Brain microvascular endothelial cell (primary cell): ENCODE measurements around the gene STX1A.

Source experiments
- DNase-seq: peaks from one replicate; pipeline ENCODE4 v3.0.0-alpha.2; 2020
- H3K27ac ChIP-seq: fragments of 250-450 bp; sonication (Bioruptor Pico); 2 replicates; pipeline ENCODE4 v1.5.1; 2020; ENCODE audit warnings: mild to moderate bottlenecking, moderate library complexity
- H3K27me3 ChIP-seq: fragments of 250-450 bp; sonication (Bioruptor Pico); replicated peaks from 2 replicates; pipeline ENCODE4 v1.5.1; 2020; ENCODE audit warnings: mild to moderate bottlenecking
- H3K36me3 ChIP-seq: fragments of 250-450 bp; sonication (Bioruptor Pico); replicated peaks from 2 replicates; pipeline ENCODE4 v1.5.1; 2020; ENCODE audit warnings: mild to moderate bottlenecking
- H3K4me3 ChIP-seq: 2 replicates; pipeline ENCODE4 v1.5.1; 2011; ENCODE audit warnings: low read depth, mild to moderate bottlenecking, control low read depth, low read length, moderate library complexity
- CTCF ChIP-seq: IDR thresholded peaks from 2 replicates; pipeline ENCODE4 v1.5.1; 2011; ENCODE audit warnings: low read depth, mild to moderate bottlenecking, moderate library complexity, low read length, control low read depth, inconsistent platforms; ENCODE audit errors: missing control alignments
- in situ Hi-C: cut with HindIII; loops from 2 replicates; pipeline ENCODE4 v1.10.0; 2017; ENCODE audit warnings: low sequenced_read_pairs, low pct_ligation_motif_present

The STX1A gene

GRCh38 chr7:73669858-73670385 is 49.5 kb downstream of the STX1A start:
- Histone ChIP-seq H3K27ac (no peak overlapping the region), H3K36me3 (no peaks in the 10 kb centered on the region), H3K4me3 (no peak overlapping the region), H3K27me3 (no peaks in the 10 kb centered on the region)
- DNase-seq = no peak
- TF ChIP-seq CTCF = no peak
- in situ Hi-C loops = no loop called here

GRCh38 chr7:73669288-73669701 is 50.2 kb downstream of the STX1A start:
- Histone ChIP-seq H3K27me3 (no peaks in the 10 kb centered on the region), H3K4me3 (no peak overlapping the region), H3K27ac (no peak overlapping the region), H3K36me3 (no peaks in the 10 kb centered on the region)
- no peak for TF ChIP-seq CTCF
- DNase-seq = no peak
- in situ Hi-C loops = no loop called here

DNA sequence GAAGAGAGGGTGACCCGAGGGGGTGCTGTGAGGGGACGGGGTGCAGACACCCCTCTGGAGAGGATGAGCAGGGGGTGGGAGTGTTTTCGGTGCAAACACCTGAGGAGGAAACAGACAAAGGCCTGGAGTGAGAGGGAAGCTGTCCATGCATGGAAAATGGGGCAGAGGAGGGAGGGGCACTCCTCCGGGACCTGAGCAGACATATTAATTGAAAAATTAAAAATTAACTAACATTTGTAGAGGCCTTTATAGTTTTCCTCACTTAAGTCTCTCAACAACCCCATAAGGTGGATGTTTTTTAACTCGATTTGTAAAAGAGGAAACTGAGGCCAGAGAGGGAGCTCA is 50.6 kb downstream of the STX1A start:
- Histone ChIP-seq H3K36me3 (no peaks in the 10 kb centered on the region), H3K27me3 (no peaks in the 10 kb centered on the region), H3K27ac (no peak overlapping the region), H3K4me3 (peak overlapping the region; percentile 64)
- in situ Hi-C loops = no loop called here
- no peak for TF ChIP-seq CTCF
- no peak for DNase-seq

DNA sequence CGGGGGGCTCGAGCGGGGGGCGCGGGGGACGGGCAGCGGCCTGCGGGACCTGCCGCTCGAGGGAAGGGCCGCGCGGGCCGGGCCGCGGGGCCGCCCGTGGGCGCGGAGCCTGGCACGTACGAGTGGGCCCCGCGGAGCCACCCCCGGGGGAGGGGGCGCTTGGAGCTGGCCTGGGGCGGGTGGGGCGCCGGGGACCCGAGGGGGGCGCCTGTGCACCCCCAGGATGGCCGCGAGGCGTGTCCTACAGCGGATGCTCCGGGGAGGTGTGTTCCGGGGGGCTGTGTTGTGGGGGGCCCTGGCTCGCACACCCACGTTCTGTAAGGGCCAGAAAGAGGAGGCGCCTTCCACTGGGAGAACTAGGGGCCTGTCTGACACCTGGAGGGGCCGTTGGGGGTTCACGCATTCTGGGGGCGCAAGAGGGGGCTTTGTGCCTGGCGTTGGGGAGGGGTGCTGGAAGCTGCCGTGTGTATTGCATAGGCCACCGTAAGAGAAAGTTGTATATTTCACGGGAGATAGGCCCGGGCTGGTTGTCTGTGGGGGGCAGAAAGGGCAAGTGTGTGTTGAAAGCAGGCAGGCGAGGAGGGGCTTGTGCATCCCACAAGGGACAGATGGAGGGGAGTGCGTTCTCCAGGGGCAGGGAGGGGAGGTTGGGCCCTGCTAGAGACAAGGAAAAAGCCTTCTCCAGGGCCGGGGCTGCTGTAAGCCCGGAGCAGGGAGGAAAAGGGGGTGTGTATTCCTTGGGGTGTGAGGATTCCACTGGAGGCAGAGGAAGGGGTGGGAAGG is 51.2 kb downstream of the STX1A start:
- in situ Hi-C loops = no loop called here
- Histone ChIP-seq H3K27ac (no peak overlapping the region), H3K4me3 (peak overlapping the region; percentile 64), H3K36me3 (no peaks in the 10 kb centered on the region), H3K27me3 (no peaks in the 10 kb centered on the region)
- DNase-seq = no peak
- TF ChIP-seq CTCF = no peak

GRCh38 chr7:73667344-73668102 is 51.9 kb downstream of the STX1A start, which contains the start of gene VPS37D:
Gene VPS37D, plus strand, starts transcription at chr7:73667831. Its CDS starts 128 bp downstream, at chr7:73667959.
- Histone ChIP-seq H3K36me3 (no peaks in the 10 kb centered on the region), H3K4me3 (peak within 1 kb of the TSS; percentile 64), H3K27me3 (no peaks in the 10 kb centered on the region), H3K27ac (no peak within 1 kb of the TSS)
- peak; percentile 55 for DNase-seq
- in situ Hi-C loops = no loop called here
- peak; percentile 60 for TF ChIP-seq CTCF
